ENCODE data around the gene CLPSL2.

Gene CLPSL2

DNA sequence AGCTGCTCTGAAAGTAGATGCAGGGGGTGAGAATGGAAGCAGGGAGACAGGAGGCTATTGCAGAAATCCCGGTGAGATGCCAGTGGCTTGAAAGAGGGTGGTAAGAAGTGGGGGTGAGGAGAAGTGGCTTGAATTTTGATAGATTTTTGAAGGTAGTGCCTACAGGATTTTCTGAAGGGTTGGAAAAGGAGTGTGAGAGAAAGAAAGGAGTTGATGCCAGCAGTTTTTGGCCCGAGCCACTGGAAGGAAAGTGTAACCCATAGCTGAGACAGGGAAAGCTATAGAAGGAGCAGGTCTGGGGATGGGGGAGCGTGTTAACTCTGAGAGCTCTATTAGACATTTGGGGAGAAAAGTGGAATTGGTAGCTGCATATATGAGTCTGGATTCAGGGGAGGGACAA is 29.9 kb upstream of the CLPSL2 start:
- DNase-seq (ENCODE audit: low read depth), result no peak

DNA sequence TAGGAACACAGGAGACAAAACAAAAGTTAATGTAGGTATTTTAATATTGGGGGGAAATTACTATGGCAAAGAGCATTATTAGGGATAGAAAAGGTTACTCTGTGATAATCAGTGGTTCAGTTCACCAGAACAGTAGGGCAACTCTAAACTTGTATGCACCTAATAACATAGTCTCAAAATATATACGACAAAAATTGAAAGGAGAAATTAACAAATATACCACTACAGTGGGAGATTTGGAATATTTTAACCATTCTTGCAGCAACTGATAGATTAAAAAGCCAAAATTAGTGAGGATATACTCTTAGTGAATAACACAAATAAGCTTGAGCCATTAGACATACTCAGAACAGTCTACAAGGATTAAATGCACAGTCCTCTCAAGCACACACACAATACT is 28.5 kb upstream of the CLPSL2 start:
- no peak for DNase-seq (ENCODE audit: low read depth)

DNA sequence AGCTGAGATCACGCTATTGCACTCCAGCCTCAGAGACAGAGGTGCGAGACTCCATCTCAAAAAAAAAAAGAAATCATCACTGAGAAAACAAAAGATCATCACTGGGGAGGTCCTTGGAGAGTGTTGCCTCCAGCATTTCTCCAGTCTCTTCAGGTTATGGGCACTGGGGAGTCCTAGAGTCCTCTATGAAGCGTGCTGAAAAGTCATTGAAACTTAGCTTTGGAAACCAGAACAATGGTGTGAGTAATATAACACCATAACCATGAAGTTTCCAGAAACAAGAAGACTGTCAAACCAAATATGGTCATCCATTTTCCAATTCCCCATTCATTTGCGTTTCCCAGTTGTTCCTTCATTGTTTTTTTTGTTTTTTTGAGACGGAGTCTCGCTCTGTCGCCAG is 25.8 kb upstream of the CLPSL2 start:
- no peak for DNase-seq (ENCODE audit: low read depth)

DNA sequence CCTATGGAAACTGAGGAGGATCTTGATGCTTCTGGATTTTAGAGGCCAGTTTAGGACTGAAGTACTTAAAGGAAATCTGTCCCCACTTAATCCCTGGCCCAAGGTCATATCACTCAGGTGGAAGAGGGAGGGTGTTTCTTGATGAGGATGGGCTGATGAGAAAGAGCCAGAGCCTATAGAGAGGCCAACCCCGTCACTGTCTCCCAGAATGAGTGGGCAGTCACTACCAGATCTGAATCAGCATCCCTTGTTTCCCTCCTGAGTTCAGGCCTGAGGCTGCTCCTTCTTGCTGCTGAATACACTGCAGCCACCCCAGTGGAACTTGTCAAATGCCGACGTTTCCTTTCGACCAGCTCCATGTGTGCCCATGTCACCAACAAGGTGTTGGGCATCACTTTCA is 24.8 kb upstream of the CLPSL2 start:
- DNase-seq (ENCODE audit: low read depth), result no peak

DNA sequence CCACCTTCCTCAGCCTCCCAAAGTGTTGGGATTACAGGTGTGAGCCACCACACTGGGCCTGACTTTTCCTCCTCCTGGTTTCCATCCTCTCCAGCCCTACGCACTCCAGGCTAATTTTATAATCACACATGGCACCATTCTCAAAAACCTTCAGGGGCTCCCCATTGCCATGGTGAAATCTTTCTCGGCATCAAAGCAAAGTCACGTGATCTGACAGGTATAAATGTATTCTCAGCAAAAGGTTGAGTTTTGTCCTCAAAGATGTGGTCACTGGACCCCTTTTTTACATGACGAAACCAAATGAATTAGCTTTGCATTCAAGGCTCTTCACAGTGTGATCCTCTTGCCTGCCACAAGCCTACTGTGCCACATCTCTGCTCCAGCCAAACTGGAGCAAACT is 24.1 kb upstream of the CLPSL2 start:
- no peak for DNase-seq (ENCODE audit: low read depth)

DNA sequence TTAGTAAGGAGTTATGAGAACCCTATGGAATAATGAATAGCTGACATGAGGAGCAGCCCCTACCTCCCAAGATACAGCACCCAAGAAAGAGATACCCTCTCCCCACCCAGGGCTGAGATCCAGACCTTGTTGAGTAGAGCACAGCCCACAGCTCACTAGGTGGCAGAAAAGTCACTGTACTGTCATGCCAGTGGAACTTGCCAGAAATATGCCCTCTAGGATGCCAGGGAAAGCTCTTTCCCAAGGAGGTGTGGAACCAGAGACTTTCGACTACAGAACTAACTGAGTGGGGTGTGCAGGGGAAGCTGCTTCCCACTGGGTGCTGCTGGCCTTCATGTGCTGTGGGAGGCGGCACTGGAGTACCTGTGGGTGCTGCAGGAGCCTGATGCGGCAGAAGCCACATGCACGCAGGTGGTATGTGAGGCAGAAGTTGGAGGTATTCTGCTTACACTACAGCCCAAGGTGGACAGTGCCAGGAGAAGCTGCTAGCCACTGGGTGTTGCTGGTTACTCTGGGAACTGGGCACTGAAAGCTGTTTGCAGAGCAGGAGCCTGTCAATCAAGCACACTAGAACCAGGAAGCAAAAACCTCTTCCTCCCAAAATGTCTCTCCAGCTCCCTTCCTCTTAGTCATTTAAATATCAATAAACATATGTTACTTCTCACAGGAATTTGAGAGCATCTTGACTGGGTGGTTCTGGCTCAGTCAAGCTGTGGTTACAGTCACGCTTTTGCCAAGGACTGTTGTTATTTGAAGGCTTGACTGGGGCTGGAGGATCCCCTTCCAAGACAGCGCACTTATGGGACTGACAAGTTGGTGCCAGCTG is 21.7 kb upstream of the CLPSL2 start:
- no peak for DNase-seq (ENCODE audit: low read depth)

DNA sequence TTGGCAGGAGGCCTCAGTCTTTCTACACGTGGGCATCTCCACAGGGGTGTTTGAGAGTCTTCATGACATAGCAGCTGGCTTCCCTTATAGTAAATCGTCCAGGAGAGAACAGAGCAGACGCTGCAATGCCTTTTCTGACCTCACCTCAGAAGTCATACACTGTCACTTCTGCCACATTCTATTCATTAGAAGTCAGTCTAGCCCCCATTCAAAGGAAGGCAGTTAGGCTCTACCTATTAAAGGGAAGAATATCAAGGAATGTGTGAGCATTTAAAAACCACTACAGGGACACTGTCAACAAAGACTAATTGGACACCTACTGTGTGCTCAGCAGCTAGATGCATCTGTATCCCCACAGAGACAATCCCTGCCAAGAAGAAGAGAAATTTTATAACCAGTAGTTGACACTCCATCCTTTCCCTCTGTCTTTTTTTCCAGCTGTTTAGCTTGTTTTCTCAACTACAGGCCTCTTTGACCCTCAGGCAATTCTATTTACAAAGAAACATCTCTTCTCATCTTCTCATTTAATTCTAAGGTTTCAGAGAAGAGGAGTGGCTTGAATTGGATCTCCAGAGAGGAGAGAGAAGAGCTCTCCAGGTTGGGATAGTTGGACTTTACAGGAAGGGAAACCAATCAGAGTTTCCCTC is 21.0 kb upstream of the CLPSL2 start:
- DNase-seq (ENCODE audit: low read depth), result no peak

DNA sequence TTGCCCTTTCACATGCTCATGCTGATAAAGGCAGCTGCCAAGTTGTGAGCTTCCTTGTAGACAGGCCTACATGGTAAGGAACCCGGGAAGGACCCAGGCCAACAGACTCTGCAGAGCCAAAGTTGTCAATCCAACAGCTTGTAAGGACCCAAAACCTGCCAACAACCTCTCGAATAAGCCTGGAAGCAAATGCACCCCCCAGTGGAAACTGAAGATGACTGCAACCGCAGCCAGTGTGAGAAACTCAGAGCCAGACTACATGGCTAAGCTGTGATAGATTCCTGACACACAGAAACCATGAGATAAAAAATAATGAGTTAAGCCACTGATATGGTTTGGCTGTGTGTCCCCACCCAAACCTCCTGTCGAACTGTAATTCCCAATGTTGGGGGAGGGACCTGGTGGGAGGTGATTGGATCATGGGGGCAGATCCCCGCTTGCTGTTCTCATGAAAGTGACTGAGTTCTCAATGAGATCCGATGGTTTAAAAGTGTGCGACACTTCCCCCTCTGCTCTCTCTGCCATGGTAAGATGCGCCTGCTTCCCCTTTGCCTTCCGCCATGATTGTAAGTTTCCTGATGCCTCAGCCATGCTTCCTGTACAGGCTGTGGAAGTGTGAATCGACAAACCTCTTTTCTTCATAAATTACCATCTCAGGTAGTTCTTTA is 18.8 kb upstream of the CLPSL2 start:
- DNase-seq (ENCODE audit: low read depth), result no peak

DNA sequence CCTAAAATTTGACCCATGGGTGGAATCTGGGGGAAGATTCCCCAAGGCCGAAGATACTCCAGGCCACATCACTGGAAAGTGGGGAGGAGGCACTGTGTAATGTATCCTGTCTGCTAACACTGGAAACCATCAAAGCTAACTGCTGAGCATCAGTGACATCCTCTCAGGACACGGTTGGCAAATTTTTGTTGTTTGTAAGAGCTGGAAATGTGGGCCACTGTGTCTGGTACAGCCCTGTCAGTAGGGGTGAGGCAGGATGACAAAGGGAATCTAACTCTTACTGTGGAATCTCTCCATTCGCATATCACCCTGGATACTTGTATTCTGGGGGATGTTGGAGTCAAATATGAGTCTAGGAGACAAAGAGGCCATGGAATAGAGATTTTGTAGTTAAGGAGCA is 17.0 kb upstream of the CLPSL2 start:
- no peak for DNase-seq (ENCODE audit: low read depth)

DNA sequence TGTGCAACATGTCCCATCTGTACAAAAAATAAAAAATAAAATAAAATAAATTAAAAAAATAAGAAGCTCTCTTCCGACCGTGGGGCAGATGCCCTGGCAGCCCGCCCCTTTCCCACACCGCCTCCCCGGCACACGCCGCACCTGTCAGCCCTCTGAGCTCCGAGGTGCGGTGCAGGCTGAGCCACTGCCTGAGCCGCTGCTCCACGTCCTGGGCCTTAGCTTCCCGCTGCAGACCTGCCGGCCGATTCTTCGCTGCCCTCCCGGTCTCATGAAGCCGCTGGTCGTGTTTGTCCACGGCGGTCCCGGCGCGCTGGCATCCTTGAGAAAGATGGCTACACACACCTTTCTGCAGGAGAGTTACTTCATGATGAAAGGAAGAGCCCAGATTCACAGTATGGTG is 10.7 kb upstream of the CLPSL2 start:
- DNase-seq (ENCODE audit: low read depth), result no peak

DNA sequence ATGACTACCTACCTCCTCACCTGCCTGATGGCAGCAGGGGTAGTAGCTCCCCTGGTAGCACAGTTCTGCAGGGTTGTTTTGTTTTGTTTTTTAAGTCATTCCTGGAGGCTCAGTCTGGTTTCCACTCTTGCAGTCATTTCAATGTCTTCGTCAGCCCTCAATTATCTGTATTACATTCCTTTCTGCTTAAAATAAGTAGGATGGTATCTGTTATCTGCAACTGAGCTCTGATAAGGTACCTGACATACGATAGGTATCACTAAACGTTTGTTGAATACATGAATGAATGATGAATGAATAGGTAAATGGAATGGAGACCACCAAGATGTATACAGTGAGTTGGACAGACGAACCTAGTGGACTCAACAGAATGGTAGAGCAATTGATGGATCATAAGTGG is 7.2 kb upstream of the CLPSL2 start:
- DNase-seq (ENCODE audit: low read depth), result no peak

DNA sequence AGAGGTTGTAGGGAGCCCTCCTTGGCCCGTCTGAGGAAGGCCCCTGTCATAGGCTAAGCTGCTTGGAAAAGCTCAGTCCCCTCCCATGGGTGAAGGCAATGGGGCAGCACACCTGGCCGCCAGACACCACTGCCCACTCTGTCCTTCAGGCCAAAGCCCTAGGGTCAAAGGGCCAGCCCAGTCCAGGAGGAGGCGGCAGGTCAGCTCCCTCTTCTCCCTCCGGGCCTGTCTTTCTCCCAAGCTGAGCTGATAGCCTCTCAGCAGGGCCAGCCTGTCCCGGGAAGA is 5.1 kb upstream of the CLPSL2 start:
- DNase-seq (ENCODE audit: low read depth), result no peak

DNA sequence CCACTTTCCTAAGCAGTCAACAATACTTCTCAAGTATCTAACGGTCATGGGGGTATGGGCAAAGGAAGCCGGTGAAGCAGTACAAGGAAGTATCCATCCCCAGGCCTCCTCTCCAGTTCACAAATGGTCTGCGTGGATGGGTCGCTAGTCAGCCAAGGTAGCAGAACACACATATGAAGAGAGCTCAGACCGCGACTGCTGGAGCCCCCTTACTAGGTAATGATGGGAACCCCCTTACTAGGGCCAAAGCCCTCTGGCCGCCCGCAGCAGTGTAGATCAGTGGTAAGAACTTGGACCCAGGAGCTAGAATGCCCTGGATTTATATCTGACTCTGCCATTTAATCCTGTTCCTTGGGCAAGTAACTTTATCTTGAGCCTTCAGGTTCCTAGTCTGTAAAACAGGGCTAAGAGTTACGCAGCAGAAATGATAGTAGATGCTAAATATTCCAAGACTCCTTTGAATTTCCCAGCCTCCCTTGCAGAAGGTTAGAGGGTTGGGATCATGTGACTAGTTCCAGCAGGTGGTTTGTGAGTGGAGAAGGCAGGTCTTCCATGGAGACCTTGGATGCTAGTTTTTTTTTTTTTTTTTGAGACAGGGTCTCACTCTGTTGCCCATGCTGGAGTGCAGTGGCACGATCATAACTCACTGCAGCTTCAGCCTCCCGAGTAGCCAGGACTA is 2.1 kb upstream of the CLPSL2 start:
- DNase-seq (ENCODE audit: low read depth), result no peak

DNA sequence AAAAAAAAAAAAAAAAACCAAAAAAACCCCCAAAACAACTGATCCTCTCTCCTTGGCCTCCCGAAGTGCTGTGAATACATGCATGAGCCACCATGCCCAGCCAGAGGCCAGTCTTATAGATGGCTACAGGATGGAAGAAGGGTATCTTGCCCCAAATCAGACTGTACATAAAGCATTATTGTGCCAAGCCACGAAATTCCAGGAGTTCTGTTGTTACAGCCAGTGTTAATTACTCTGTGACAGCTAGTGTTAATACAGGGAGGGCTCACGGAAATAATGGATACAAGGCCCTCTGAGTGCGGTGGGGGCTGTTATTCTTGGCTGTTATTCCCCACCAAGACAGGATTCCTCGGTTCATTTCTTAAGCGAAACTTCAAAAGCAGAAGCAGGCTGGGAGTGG is 1.4 kb upstream of the CLPSL2 start:
- no peak for DNase-seq (ENCODE audit: low read depth)

DNA sequence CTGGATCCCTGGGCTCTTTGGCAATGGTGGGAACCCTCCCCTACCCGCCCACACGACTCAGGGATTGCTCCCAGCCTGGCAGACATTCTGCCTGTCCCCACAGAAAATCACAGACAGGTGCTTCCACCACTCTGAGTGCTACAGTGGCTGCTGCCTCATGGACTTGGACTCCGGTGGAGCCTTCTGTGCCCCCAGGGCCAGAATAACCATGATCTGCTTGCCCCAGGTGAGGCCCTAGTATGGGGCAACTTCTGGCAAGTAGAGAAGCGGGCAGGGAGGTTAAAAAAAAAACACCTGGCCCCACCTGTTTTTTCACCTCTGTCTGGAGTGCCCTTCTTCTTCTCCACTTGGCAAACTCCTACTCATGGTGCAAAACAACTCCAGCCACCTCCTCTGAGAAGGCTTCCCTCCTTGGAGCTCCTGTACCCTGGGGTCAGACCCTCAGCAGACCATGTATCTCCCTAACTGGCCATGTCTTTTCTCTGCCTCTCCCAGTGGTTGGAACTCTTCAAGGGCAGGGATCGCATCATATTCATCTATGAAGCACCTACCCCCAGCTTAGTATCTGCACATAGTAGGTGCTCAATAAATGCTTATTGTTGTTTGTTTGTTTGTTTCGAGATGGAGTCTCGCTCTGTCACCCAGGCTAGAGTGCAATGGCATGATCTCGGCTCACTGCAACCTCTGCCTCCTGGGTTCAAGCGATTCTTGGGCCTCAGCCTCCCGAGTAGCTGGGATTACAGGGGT is 1.1 kb downstream of the CLPSL2 start:
- DNase-seq (ENCODE audit: low read depth), result no peak

DNA sequence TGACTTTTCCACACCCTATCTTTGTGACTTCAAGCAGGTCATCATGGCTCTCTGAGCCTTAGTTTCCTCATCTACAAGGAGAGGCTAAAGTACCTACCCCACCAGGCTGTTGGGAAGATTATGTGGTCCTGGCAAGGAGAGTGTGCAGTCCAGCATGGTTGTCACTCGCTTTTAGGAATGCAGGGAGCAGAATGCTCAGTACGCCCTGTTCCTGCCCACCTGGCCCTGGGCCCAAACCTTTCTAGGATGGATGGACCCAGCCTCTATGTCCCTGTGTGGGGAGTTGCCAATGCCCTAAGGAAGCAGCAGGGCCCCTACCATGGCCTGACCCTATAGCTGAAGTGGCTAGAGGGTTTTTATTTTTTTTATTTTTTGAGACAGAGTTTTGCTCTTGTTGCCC is 2.0 kb downstream of the CLPSL2 start:
- no peak for DNase-seq (ENCODE audit: low read depth)

DNA sequence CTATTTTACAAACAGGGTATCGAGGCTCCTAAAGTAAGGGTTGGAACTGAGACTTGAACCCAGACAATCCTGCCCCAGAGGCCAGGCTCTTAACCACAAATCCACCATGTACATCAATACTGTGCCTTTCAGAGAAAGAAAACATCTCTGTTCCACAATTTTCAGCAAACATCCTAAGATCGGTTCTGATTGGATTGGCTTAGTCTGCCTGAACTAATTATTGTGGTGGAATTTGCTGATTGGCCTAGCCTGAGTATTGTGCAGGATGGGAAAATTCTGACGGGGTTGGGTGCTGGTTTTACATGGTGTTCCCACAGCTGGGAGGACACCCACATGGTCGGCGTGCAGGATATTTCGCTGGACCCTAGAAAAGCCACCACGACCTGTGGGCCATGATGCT is 4.3 kb downstream of the CLPSL2 start, which contains the start of gene CLPSL1:
CLPSL1 (plus strand) TSS at position 301 of the 400 bp plus-strand sequence; CDS start at position 393, 92 bp downstream.
- DNase-seq (ENCODE audit: low read depth), result no peak

DNA sequence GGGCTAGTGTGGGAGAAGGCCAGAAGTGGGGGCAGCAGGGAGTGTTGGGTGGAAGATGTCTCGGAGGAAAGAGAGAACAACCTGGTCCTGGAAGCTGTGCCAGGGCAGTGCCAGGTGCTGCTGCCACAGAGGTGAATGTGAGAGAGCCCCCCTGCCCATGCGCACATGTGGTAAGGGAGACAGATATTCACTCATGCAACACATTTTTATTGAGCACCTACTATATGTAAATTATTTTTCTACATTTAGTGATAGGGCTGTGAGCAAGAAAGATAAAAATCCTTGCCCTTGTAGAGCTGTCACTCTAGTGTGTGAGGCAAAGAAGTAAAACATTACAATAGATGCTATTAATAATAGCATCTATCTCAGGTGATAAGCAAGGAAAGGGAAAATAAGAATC is 4.9 kb downstream of the CLPSL2 start:
- no peak for DNase-seq (ENCODE audit: low read depth)

DNA sequence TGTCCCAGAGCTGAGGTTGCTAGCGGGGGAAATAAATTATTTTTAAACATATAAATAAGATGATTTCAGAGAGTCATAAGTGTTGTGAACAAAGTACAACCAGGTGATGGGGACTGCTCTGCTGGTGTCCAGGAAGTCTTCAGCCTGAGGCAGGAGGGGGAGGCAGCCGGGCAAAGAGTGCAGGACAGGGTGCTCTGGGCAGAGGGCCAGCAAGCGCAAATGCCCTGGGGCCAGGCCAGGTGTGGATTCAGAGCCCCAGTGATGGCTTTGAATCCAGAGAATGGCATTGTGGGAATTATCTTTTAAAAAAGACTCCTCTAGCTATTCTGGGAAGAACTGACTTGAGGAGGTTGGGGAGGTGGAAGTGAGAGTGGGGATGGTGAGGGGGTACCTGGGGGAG is 6.0 kb downstream of the CLPSL2 start:
- DNase-seq (ENCODE audit: low read depth), result no peak

DNA sequence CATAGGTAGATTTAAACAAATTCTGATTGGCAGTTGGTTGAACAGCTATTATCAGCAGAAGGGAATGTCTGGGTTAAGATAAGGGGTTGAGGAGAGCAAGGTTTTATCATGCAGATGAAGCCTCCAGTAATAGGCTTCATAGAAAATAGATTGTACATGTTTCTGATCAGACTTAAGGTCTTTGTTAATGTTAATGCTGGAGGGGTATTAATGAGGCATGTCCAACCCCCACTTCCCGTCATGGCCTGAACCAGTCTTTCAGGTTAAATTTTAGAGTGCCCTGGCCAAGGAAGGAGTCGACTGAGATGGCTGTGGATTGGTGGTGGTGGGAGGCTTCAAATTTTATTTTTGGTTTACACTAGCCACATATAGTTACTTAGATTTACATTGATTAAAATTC is 7.8 kb downstream of the CLPSL2 start:
- DNase-seq (ENCODE audit: low read depth), result no peak

DNA sequence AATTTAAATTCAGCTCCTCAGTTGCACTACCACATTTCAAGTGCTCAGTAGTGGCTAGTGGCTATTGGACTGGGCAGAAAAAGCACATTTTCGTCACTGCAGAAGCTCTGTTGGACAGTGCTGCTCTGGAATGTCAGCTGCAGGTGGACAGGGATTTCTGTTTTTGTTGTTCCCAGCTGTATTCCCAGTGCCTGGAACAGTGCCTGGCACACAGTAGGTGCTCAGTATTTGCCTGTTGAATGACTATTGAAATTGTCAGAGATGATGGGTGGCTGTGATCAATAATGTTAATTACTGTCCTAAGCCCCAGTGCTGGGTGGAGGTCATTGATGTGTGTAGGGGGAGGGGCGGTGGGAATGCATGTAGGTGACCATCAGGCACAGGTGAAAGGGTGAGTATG is 9.9 kb downstream of the CLPSL2 start:
- DNase-seq (ENCODE audit: low read depth), result no peak

DNA sequence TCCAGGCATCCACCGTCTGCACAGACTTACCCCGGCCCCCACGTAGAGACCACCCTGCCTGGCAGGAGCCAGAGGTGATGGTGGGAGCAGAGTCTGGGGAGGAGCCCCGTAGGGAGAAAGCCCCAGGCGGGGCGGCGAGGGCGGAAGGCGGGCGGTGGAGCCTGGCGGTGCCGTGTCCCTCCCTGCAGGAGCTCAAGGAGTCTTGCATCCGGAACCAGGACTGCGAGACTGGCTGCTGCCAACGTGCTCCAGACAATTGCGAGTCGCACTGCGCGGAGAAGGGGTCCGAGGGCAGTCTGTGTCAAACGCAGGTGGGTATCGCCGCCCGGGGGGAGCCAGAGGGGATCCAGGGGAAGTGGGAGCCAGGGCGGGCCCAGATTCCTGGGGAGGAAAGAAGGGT is 10.4 kb downstream of the CLPSL2 start:
- no peak for DNase-seq (ENCODE audit: low read depth)

Data from activated T-helper 9 cell treated with anti-CD3 and anti-CD28 coated beads, Interleukin-2, amount 50 U/mL, for 16 hours (primary cell).